ENCODE data around the gene ARIH1. TPM values are rescaled to one million over a fixed set of nuclear protein-coding genes. Genes with fewer than 3 reads are reported as not detected.
"Not testable (repeated sequence)": the region's sequence is repeated elsewhere in the genome, so short reads cannot be mapped to it uniquely, and the experiment has no call there.

The ARIH1 gene
- total and polyA plus RNA-seq, 10 donors, result 14.8 to 171 (median 62.7) TPM

DNA sequence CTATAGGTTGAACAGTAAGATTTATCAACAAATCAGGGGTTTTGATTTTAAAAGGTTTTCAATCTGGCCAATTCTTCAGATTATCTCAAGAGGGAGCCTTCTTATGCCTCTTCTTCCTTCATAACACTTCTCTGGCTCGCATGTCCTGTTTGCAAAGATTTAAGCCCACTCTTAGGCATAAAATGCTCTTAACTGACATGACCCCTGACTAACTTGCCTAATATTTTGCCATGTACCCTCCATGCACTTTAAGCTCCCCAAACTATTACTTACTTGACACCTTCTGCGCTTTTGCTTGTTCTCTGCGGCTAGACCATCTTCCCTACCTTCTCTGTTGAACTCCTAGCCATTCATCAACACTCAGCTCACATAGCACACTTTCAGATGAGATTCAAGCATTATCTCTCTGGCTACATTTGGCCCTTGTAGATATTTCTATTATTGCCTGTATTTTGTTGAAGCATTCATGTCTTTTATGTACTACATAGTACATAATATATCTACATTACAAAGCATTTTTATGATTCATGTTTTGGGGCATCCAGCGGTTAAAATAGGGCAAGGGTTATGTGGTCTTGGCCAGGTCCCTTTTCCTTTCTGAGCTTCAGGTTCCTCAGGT is 1.0 kb upstream of the ARIH1 start:
- Histone ChIP-seq H3K27ac (peak overlapping the region; percentile 98 to 100 (median 100)), H3K4me1 (peaks cover 30 to 47% (median 41%) of the 10 kb centered on the region in 6 donors), H3K27me3 (replicated peaks in 1 of 7) (no peaks in the 10 kb centered on the region), H3K36me3 (peaks cover 0 to 21% (median 3%) of the 10 kb centered on the region in 6 donors), H3K9me3 (no peaks in the 10 kb centered on the region), H3K4me3 (peak overlapping the region; percentile 59 to 91 (median 74))
- no peak for DNase-seq
- 44 to 56% (median 51%) methylated on average over 4 of the region's 4 CpGs for WGBS, 5 donors
- intact Hi-C loops (cut with DNase I; ENCODE audit: low total_unique reads), result no loop called here
- no peak for TF ChIP-seq POLR2AphosphoS5 (IDR thresholded peaks at IDR 0.05)
- TF ChIP-seq, protein P1, sequence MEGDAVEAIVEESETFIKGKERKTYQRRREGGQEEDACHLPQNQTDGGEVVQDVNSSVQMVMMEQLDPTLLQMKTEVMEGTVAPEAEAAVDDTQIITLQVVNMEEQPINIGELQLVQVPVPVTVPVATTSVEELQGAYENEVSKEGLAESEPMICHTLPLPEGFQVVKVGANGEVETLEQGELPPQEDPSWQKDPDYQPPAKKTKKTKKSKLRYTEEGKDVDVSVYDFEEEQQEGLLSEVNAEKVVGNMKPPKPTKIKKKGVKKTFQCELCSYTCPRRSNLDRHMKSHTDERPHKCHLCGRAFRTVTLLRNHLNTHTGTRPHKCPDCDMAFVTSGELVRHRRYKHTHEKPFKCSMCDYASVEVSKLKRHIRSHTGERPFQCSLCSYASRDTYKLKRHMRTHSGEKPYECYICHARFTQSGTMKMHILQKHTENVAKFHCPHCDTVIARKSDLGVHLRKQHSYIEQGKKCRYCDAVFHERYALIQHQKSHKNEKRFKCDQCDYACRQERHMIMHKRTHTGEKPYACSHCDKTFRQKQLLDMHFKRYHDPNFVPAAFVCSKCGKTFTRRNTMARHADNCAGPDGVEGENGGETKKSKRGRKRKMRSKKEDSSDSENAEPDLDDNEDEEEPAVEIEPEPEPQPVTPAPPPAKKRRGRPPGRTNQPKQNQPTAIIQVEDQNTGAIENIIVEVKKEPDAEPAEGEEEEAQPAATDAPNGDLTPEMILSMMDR (IDR thresholded peaks at IDR 0.05 in 8 of 11, conservative IDR thresholded peaks at IDR 0.05 in 3 of 11), result peak in 1 of 11 experiments; percentile 3

DNA sequence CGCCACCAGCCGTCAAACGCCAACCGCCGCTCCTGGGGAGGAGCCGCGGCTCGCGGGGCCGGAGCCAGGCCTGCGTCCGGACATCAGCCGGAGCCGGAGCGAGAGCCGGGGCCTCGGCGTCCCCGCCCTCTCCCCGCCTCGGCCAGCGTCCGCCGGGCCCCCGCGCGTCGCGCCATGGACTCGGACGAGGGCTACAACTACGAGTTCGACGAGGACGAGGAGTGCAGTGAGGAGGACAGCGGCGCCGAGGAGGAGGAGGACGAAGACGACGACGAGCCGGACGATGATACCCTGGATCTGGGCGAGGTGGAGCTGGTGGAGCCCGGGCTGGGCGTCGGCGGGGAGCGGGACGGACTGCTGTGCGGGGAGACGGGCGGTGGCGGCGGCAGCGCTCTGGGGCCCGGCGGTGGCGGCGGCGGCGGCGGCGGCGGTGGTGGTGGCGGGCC is 359 bp downstream of the ARIH1 start:
- peaks cover 0 to 34% (median 7%) of the 10 kb centered on the region in 6 donors for H3K36me3 ChIP-seq
- no peaks in the 10 kb centered on the region for H3K27me3 ChIP-seq (replicated peaks in 1 of 7)
- TF ChIP-seq, protein P1 (IDR thresholded peaks at IDR 0.05 in 8 of 11, conservative IDR thresholded peaks at IDR 0.05 in 3 of 11), result no peak
- no peak for TF ChIP-seq POLR2AphosphoS5 (IDR thresholded peaks at IDR 0.05)
- TF ChIP-seq POLR2A (IDR thresholded peaks at IDR 0.05), result no peak
- intact Hi-C loops (cut with DNase I; ENCODE audit: low total_unique reads), result no loop called here
- DNase-seq, result peak; percentile 92
- peak overlapping the region; percentile 59 to 91 (median 74) for H3K4me3 ChIP-seq
- H3K4me1 ChIP-seq, result peaks cover 39 to 61% (median 55%) of the 10 kb centered on the region in 6 donors
- peak overlapping the region; percentile 98 to 100 (median 100) for H3K27ac ChIP-seq
- no peaks in the 10 kb centered on the region for H3K9me3 ChIP-seq
- 0 to 1% (median 0%) methylated on average over 5 to 67 of the region's 67 CpGs for WGBS, 5 donors

DNA sequence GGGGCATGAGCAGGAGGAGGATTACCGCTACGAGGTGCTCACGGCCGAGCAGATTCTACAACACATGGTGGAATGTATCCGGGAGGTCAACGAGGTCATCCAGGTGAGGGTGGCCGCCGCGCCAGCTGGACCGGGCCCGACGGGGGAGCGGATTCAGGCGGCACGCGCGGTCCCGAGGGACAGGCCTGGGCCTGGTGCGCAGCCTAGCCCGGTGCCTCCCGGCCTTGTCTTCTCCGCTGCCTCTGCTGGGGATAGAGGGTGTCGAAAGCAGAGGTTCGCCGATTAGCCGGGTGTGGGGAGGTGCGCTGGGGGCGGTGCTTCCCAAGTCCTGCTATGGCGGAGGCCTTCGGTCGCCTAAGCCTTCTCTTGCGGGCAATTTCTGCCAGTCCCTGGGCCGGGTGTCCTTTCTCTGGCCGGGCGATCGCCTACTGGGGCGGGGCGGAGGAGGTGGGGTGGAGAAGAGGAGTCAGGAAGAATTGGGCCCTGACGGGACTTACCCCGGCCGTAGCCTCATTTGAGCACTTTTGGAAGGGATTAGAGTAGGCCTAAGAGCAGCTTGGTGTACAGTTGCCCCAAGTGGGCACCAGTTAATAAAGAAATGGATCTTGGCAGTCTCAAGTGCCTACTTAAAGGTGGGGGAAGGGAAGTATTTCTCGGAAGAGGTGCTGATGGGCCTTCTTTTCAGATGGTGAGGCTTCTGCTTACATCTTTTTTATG is 940 bp downstream of the ARIH1 start:
- peak overlapping the region; percentile 59 to 91 (median 74) for H3K4me3 ChIP-seq
- 1% methylated on average over 15 to 42 of the region's 42 CpGs for WGBS, 5 donors
- TF ChIP-seq POLR2A (IDR thresholded peaks at IDR 0.05) (peak in 2 of 3 donors; percentile 42 to 75), POLR2AphosphoS5 (IDR thresholded peaks at IDR 0.05) (peak; percentile 89 to 94 (median 92))
- TF ChIP-seq, protein P1 (IDR thresholded peaks at IDR 0.05 in 8 of 11, conservative IDR thresholded peaks at IDR 0.05 in 3 of 11), result peak in 4 of 11 experiments; percentile 13 to 39 (median 21)
- peak; percentile 95 for DNase-seq
- intact Hi-C loops (cut with DNase I; ENCODE audit: low total_unique reads), result no loop called here
- H3K4me1 ChIP-seq, result peaks cover 39 to 67% (median 60%) of the 10 kb centered on the region in 6 donors
- no peaks in the 10 kb centered on the region for H3K27me3 ChIP-seq (replicated peaks in 1 of 7)
- H3K27ac ChIP-seq, result peak overlapping the region; percentile 98 to 100 (median 100)
- peaks cover 0 to 40% (median 9%) of the 10 kb centered on the region in 6 donors for H3K36me3 ChIP-seq
- H3K9me3 ChIP-seq, result no peaks in the 10 kb centered on the region

DNA sequence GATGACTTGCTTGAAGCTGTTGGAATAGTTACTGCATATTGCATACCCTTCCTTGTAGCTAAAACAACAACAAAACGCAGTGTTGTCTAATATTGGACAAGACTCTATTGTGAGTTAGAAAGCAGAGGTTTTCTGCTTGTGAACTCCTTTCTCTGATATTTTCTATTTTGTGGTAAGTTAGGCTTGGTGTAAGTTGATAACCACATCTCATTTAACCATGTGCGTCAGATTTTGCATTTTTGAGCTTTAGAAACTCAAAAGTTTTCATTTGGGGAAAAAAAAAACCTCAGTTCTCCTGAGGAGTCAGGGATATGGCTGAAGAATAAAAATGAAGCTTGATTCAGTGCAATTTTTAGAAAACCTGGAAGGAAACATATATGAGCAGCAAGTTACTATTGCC is 1.5 kb downstream of the ARIH1 start:
- peaks cover 39 to 73% (median 66%) of the 10 kb centered on the region in 6 donors for H3K4me1 ChIP-seq
- 3 to 15% (median 10%) methylated on average over 2 of the region's 2 CpGs for WGBS, 5 donors
- DNase-seq, result no peak
- peak overlapping the region; percentile 59 to 91 (median 74) for H3K4me3 ChIP-seq
- H3K9me3 ChIP-seq, result no peaks in the 10 kb centered on the region
- TF ChIP-seq POLR2A (IDR thresholded peaks at IDR 0.05) (no peak), POLR2AphosphoS5 (IDR thresholded peaks at IDR 0.05) (no peak)
- TF ChIP-seq, protein P1 (IDR thresholded peaks at IDR 0.05 in 8 of 11, conservative IDR thresholded peaks at IDR 0.05 in 3 of 11), result no peak
- H3K27ac ChIP-seq, result peak overlapping the region; percentile 98 to 100 (median 100)
- no peaks in the 10 kb centered on the region for H3K27me3 ChIP-seq (replicated peaks in 1 of 7)
- H3K36me3 ChIP-seq, result peaks cover 0 to 46% (median 9%) of the 10 kb centered on the region in 6 donors
- intact Hi-C loops (cut with DNase I; ENCODE audit: low total_unique reads), result no loop called here

DNA sequence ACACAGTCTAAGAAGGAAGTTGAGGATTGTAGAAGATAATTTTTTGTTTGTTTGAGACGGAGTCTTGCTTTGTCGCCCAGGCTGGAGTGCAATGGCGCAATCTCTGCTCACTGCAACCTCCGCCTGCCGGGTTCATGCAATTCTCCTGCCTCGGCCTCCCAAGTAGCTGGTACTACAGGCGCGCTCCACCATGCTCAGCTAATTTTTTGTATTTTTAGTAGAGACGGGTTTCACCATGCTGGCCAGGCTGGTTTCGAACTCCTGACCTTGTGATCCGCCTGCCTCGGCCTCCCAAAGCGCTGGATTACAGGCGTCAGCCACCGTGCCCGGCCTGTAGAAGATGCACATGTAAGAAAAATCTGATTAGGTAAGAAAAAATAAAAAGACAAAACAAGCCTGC is 2.2 kb downstream of the ARIH1 start:
- H3K4me1 ChIP-seq, result peaks cover 39 to 80% (median 73%) of the 10 kb centered on the region in 6 donors
- H3K9me3 ChIP-seq; H3K27me3 ChIP-seq (replicated peaks in 1 of 7); intact Hi-C loops (cut with DNase I; ENCODE audit: low total_unique reads); DNase-seq: not testable (repeated sequence)
- peaks cover 0 to 48% (median 9%) of the 10 kb centered on the region in 6 donors for H3K36me3 ChIP-seq
- peak overlapping the region in 6 of 8 donors; percentile 99 to 100 (median 100) for H3K27ac ChIP-seq
- H3K4me3 ChIP-seq, result peak overlapping the region in 6 of 8 donors; percentile 2 to 91 (median 62)
- 79 to 85% (median 79%) methylated on average over 16 of the region's 16 CpGs for WGBS, 5 donors

Data from spleen (tissue), 11 donors.